GM19397 (cell line): ENCODE data around the gene CYB561D1.

Experiments used
- ATAC-seq: cut with Tn5 transposase; IDR thresholded peaks from one replicate; pipeline ENCODE4 v1.9.1; 2021; ENCODE audit warnings: mild to moderate bottlenecking, moderate library complexity; ENCODE audit not compliant: unreplicated experiment

The CYB561D1 gene

DNA sequence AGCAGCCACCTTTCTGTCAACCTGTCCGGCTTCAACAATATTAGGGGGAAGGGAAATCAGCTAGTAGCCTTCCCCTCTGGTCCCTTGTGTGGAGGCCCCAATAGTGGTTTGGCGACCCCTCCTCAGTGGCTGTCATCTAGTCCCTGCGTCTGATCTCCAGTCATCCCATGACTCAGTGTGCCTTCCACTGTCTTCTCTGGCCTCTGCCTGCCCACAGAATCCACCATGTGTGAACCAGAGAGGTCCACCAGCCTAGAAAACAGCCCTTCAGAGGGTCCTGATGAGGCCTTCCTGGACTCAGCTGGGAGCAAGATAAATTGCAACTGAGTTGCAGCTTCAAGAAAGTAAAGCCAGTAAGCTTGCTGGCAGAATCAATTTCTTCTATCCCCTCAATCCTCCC, 14.0 kb upstream of the CYB561D1 start:
- no peak for ATAC-seq

DNA sequence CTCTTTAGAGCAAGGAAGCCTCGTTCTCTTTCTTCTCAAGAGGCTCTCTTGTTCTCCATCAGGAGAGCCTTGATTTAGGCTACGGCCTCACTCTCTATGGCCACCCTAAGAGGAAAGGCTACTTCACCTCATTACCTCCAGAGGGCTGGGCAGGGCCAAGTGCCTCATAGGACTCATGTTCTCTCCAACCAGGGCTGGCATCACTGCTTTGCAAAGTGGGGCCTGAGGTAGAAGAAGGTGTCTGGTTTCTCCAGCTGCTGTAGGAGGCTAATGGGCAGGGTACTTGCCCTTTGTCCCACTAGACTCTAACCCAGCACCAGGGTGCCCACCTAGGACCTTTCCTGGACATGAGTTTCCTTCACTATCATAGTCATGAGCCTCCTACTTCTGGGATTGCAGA, 12.2 kb upstream of the CYB561D1 start:
- ATAC-seq: no peak

DNA sequence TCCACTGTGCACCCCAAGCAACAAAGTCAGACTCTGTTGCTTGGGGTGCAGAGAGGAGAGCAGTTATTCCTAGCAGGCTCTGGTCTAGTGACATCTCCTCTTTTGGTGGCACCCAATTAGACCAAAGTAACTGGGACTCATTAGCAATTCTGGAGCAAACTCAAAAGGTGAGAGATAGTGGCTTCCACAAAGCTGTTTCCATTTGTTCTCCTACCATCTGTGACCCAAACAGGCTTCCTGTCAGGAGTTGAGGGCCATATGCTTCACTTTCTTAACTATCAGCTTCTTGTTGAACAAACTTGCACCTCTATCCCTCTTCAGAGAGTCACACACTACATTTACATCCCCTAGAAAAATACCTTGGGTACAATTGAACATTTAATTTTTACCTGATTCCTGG, 11.7 kb upstream of the CYB561D1 start:
- no peak for ATAC-seq

DNA sequence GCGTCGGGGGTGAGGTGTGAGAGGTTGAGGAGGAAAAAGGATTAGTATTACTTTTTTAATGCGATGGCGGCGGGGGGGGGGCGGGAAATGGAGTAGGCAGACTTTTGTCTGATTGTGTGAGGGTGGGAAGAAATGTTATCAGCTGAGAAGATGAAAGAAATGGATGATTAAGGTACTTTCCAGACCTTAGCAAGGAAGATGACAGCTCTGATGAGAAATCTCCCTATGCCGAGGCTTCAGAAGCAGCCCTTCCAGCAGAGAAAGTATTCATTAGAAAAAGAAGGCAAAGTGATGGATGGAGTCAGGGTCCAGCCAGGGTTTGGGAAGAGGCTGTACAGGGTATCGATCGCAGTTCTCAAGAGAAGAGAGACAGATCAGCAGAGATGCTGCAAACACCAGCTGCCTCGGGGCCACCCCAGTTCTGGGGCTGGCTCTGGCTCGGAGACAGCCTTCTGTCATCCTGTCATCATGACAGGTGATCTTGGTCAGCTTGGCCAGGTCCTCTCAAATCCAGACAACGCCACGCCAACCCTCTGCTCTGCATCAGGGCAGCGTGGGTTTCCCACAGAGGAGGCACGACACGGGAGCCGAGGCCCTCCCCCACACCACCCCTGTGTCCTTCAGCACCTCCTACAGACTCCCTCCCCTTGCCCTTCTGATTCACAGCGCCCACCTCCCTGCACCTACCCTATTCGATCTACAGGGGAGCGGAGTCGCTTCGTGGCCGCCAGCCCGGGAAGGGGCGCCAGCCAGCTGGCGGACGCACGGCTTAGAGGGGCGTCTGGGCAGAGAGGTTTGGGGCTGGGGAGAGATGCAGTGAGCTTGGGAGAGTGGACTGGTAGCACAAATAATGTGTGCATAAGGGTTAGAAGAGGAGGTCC, 10.9 kb upstream of the CYB561D1 start:
- peak; percentile 10 for ATAC-seq

DNA sequence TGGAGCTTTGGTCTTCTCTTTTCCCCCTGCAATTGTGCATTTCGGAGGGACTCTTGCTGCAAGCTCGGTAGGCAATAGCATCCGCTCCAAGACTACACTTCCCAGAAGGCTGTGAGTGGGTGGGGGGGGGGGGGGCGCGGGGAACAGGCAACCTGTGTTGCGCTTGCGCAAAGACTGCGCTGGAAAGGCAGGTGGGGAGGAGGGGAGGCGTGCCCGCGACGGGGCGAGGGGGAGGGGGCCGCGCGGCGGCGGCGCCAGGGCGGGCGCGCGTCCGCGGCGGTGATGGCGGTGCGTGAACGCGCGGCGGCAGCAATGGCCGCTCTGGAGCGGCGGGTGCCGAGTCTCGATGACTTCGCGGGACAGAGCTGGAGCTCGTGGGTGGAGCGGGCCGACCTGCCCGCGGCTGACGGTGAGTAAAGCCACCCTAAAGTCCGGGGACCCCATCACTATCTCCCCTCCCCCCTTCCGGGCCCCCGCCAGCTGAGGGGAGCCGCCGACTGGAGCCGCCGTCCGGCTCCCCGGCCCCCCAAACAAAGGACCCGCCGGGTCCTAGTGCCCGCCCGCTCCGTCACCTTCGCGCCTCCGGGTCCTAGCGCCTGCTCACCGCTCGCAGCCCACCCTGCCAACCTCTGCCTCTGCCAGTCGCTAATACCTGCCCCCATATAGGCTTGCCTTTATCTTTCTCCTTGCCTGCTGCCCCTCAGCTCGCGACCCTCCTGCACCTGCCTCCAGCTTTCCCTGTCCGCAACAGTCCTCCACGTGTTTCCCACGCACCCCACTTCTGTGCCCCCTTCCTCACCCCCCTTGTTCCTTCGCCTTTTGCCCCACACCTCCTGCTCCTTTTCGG, 10.0 kb upstream of the CYB561D1 start, which contains the start of gene ATXN7L2:
TSS of gene ATXN7L2 (plus strand) at position 234 of the 847 bp plus-strand sequence. CDS start at position 283, 49 bp downstream.
- ATAC-seq: peak; percentile 81

DNA sequence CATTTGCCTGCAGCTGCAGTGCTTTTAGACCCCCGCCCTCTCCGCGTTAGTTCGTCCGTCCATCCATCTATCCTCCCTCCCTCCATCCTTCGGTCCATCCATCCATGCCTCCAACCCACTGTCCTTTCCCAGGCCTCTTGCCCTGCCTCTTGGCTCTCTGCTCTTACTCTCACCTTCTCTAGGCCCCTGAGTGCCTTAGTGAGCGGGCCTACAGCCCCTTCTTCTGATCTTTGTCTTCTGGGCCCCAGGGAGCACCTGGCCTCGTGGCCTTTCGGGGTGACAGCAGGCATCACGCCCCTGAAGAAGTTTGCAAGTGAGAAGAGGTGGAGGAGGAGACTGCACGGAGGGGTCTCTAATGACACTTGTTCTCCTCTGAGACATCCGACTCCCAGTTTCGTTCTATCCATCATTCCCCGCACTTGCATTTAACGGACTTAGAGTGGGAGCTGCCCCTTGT, 9.3 kb upstream of the CYB561D1 start:
- no peak for ATAC-seq

DNA sequence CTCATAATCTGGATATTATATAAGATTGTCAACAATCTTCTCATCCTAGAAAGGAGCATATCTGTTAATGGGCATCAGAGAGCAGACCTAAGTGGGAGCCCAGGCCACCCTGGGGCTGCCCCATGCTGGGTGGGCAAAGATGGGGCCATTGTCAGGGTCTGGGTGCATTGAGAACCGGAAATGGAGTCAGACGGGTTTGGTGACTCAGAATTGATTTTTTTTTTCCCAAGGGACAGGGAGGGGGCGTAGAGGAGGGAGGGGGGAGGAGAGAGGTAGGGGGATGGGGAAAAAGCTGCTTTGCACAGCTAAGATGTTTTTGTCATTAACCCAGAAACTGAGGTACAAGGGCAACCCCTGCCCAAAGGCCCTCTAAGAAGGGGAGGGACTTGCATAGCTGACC, 8.9 kb upstream of the CYB561D1 start:
- ATAC-seq: no peak

DNA sequence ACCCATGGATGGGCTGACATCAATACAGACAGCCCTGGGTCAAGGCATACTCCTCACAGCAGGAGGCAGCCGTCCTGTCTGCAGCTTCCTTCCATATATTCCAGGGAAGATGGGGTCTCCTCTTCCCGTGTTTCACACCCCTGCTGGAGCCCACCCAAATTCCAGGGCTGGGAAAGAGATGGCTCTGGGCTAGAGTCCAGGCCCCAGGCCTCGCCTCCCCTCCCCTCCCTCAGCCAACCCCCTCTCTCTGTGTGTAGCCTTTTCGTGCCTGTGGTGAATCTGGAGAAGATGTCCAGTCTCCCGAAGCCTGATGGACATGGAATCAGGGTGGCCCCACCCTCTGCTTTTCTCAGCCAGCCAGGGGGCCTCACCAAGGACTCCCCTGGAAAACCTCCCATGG, 6.6 kb upstream of the CYB561D1 start:
- no peak for ATAC-seq

DNA sequence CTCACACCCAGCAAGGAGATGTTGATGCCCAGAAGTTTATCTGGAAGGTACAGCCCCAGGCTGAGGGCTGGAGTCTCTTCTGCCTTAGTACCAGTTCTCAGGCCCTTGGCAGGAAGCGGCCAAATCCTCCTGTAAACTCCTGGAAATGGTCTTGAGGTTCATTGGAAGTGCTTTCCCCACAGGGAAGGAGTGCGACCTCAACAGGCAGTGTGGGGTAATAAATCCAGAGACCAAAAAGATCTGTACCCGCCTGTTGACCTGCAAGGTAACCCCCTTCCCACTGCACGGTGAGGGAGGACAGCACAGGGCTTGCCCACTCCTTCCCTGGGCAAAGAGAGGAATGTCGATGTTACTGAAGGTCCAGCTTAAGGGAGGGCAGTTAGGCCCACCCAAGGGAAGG, 5.7 kb upstream of the CYB561D1 start:
- no peak for ATAC-seq

DNA sequence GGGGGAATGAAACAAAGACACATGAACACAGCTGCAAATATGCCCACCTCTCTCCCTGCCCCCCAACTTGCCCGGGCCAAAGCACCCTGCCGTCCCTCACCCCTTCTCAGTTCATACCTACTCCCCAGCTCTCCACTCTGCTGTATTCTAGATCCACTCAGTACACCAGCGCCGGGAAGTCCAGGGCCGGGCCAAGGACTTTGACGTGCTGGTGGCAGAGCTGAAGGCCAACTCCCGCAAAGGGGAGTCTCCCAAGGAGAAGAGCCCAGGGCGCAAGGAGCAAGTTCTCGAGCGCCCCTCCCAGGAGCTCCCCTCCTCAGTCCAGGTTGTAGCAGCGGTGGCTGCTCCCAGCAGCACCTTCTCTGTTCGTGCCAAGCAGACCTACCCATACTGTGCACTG, 5.2 kb upstream of the CYB561D1 start:
- ATAC-seq: no peak

DNA sequence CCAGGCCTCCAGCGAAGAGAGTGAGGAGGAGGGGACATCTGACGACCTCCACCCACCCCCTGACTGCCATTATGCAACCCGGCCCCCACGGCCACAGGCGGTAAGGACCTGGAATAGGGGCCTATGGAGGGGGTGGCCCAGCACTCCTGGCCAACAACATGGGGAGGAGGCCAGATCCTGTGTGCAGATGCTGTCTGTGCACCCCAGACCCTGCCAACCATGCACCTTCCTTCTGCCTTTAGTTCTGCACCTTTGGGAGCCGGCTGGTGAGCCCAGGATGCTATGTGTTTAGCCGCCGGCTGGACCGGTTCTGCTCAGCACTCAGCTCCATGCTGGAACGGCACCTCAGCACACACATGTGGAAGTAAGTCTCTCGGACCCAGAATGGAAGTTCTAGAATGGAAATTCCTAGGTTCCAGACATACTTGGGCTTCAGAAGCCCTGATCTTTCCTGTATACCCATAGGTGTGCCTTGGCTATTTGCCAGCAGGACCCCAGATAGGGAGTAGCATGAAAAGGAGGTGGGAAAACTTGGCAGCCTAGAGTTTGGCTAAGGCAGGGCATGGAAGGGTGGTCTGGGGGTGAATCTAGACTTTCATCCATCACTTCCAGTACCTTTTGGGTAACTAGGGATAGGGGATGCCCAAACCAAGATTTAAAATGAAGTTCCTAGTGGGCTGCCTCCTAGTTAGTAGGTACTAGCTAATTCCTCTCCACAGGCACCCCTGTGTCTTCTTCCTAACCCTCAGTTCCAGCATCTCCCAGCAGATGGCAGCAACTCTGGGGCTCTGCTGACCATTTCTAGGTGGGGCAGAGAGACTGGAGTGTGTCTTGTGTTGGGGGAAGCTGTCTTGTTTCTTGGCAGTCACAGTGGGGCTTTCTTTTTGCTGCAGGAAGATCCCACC, 3.6 kb upstream of the CYB561D1 start:
- ATAC-seq: no peak

DNA sequence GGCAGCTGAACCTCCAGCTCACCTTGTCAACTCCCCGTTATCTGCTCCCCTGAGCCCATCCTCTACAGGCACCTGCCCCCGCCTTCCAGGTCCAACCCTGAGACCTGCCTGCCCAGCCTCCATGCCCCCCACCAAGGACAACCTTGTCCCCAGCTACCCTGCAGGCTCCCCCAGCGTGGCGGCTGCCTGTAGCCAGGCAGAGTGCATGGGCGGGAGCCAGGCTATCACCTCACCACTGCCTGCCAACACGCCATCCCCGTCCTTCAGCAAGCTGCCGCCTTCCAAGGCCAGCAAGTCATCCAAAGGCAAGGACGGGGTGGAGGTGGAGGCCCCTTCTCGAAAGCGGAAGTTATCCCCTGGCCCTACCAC, 3.0 kb upstream of the CYB561D1 start:
- no peak for ATAC-seq

DNA sequence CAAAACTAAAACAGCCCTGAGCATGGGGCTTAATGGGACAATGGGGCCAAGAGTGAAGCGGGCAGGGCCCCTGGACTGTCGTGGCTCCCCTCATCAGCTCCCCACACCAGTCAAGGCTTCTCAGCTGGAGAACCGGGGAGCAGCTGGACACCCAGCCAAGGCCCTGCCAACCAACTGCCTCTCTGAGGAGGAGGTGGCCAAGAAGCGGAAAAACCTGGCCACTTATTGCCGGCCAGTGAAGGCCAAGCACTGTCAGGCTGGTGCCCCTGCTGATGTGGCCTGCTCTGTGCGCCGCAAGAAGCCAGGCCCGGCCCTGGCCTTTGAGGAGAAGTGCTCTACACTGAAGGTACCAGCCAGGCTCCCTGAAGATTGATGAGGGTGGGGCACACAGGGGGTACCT, 2.5 kb upstream of the CYB561D1 start:
- ATAC-seq: no peak

DNA sequence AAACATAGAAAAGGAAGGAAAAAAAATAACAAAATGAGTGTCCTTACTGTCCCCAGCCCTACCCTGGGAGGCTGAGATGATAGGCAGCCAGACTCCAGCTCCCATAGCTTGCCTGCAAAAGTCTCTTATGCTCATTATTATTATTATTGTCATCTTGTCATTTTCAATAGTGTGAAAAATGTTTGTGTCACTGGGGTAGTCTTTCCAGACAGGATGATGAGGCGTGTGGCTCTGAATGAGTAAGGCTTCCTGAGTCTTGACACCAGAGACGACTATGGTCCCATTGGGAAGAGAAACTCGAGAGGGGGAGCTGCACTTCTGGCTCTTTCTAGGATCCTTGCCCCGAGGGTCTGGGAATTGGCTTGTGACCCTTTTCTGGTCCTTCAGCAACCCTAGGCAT, 1.1 kb upstream of the CYB561D1 start:
- ATAC-seq: no peak

DNA sequence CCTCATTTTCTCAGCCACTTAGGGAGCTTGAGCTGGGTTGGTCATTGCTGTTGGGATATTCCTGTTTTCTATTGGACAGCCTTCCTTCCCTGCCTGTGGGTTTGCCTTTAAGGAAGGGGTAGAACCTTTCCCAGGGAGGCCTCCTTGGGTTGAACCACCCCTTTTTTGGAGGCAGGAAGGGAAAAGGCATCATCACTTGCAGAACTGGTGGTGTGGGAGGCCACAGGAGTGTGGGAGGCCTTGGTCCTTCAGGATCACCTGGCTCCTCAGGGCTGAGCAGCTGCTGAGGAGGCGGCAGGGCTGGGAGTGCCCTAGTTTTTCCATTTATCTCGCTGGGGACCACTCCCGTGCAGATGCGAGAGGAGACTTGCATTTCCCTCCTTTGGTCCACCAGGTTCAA, 667 bp upstream of the CYB561D1 start:
- no peak for ATAC-seq

DNA sequence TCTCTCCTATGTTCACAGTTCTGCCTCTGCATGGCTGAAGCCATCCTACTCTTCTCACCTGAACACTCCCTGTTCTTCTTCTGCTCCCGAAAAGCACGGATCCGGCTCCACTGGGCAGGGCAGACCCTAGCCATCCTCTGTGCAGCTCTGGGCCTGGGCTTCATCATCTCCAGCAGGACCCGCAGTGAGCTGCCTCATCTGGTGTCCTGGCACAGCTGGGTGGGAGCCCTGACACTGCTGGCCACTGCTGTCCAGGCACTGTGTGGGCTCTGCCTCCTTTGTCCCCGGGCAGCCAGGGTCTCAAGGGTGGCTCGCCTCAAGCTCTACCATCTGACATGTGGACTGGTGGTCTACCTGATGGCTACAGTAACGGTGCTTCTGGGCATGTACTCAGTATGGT, 1.8 kb downstream of the CYB561D1 start:
- no peak for ATAC-seq

DNA sequence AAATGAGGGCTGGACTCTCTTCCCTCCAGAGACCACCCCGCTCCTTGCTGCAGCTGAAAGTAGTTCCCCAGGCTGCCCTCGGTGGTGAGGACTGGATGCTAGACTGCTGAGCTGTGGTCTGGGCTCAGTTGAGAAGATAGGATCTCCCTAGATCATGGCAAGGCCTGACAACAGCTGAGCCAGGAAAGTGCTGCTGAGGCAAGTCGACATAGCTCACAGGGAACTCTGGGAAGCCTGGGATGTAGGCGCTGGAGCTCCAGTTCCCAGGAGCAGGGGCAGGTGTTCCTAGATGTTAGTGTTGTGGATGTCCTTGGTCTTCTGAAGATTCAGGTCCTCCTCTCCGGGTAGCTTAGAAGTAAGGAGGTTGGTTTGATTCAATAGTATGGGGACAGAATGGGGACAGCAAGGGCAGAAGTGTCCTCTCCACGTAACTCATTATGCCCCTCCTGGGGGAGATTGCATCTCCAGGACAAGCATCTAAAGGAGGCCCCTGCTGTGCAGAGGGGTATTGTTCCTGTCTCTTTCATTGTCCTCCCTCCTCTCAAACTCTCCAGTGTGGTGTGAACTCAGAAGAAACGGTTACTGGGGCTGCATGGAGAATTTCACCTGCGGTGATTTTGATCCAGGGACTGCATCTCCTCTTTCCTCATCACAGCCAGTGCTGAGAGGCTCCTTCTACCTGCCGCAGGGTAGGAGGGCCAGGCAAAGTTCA, 3.7 kb downstream of the CYB561D1 start:
- no peak for ATAC-seq

DNA sequence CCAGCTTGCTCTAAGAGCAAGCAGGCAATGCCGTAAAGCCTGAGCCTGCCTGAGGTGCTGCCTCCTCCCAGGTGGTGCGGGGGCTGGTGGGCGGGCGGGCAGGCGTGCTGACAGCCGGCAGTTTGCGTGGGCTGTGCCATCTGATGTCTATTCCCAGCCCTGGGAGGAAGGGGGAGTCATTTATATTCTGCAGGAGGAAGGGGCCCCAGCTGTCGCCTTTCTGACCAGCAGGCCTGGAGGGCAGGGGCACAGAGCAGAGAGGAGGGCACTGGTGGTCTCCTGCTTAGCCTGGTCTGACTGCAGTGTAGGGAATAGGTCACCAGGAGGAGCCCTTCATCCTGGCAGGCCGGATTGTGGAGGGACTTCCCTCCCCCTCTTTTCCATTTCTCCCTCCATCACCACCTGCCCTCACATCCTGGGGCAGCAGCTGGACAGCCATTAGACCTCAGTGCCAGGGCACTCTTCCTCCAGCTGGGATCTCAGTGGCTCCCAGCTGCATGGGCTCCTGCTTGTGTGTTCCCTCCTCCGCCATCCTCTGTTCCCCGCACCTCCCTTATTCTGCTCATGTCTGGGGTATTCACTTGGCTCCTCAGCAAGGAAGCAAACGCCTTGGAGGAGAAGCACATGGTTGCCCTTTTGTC, 4.4 kb downstream of the CYB561D1 start:
- no peak for ATAC-seq

DNA sequence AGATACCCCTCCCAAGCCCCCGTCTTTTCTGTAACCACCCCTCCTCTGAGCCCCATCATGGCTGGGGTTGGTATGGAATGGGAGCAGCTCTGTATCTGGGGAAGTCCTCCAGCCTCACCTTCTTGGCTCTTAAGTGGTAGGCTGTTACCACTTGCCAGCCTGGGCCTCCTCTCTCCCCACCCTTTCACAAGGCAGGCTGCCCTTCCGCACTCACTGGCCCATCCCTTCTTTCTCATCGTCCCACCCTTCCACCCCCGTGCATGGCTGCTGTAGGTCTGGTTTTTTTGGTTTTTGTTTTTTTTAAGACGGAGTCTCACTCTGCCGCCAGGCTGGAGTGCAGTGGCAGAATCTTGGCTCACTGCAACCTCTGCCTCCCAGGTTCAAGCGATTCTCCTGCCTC, 5.2 kb downstream of the CYB561D1 start:
- ATAC-seq: no peak
